GM18498 (cell line): ENCODE measurements around the gene STEAP1B.
"Not testable (repeated sequence)": the region's sequence is repeated elsewhere in the genome, so short reads cannot be mapped to it uniquely, and the experiment has no call there.

Source experiments
- ATAC-seq: cut with Tn5 transposase; IDR thresholded peaks from one replicate; pipeline ENCODE4 v1.9.1; 2021; ENCODE audit warnings: mild to moderate bottlenecking, moderate library complexity; ENCODE audit not compliant: unreplicated experiment

Gene STEAP1B

GRCh38 chr7:22499044-22499443 lies 944 bp downstream of the STEAP1B start:
- no peak for ATAC-seq

GRCh38 chr7:22496912-22497311 lies 3.1 kb downstream of the STEAP1B start:
- not testable (repeated sequence) for ATAC-seq

GRCh38 chr7:22496296-22496888 lies 3.6 kb downstream of the STEAP1B start:
- not testable (repeated sequence) for ATAC-seq

GRCh38 chr7:22493160-22493925 lies 6.6 kb downstream of the STEAP1B start:
- not testable (repeated sequence) for ATAC-seq

- peak; percentile 74 for ATAC-seq
These were observed 11.1 kb downstream of the STEAP1B start for GRCh38 chr7:22488643-22489462.

GRCh38 chr7:22487978-22488642 lies 11.9 kb downstream of the STEAP1B start:
- peak; percentile 26 for ATAC-seq

- ATAC-seq, result no peak
These were observed 13.4 kb downstream of the STEAP1B start for GRCh38 chr7:22486597-22486996.

- no peak for ATAC-seq
These were observed 14.8 kb downstream of the STEAP1B start for GRCh38 chr7:22485189-22485588.

- ATAC-seq, result no peak
These were observed 17.5 kb downstream of the STEAP1B start for GRCh38 chr7:22482503-22482902.

- ATAC-seq, result peak; percentile 72
These were observed 18.3 kb downstream of the STEAP1B start for GRCh38 chr7:22481726-22482125.

GRCh38 chr7:22480523-22481075 lies 19.4 kb downstream of the STEAP1B start:
- no peak for ATAC-seq

- ATAC-seq, result no peak
These were observed 22.0 kb downstream of the STEAP1B start for GRCh38 chr7:22477876-22478450.

GRCh38 chr7:22477262-22477661 lies 22.7 kb downstream of the STEAP1B start:
- ATAC-seq, result no peak

GRCh38 chr7:22476824-22477223 lies 23.2 kb downstream of the STEAP1B start:
- ATAC-seq, result no peak

- no peak for ATAC-seq
These were observed 25.3 kb downstream of the STEAP1B start for GRCh38 chr7:22474645-22475044.

- ATAC-seq, result no peak
These were observed 29.0 kb downstream of the STEAP1B start for GRCh38 chr7:22470981-22471380.

GRCh38 chr7:22469371-22470143 lies 30.4 kb downstream of the STEAP1B start:
- peak; percentile 74 for ATAC-seq

GRCh38 chr7:22468609-22469008 lies 31.4 kb downstream of the STEAP1B start:
- ATAC-seq, result no peak

- no peak for ATAC-seq
These were observed 35.7 kb downstream of the STEAP1B start for GRCh38 chr7:22464299-22464698.
